Measurements from ENCODE around the gene NUF2. TPM values are rescaled to one million over a fixed set of nuclear protein-coding genes. Genes with fewer than 3 reads are reported as not detected.

The NUF2 gene
- total and polyA plus RNA-seq, 10 of the 15 experiments (the other 5 are each of a cell fraction or from before 2014, with no cell fraction given) = 27.4 to 62.6 (median 49.1) TPM

- Histone ChIP-seq H3K4me2 (ENCODE audit: control insufficient read depth, insufficient read depth) (no peak overlapping the region), H3K4me1 (ENCODE audit: control insufficient read depth, insufficient read depth, low read length) (no peaks in the 10 kb centered on the region), H3K27me3 (replicated peaks in 1 of 2; ENCODE audit: control insufficient read depth in 2 of 2, insufficient read depth in 2 of 2, low read length in 1 of 2) (no peaks in the 10 kb centered on the region), H3K36me3 (ENCODE audit: control insufficient read depth in 2 of 2, insufficient read depth in 2 of 2, low read length in 1 of 2) (no peaks in the 10 kb centered on the region), H3K79me2 (ENCODE audit: control insufficient read depth, insufficient read depth, low read length) (no peaks in the 10 kb centered on the region), H3K9ac (ENCODE audit: control insufficient read depth, insufficient read depth, low read length) (no peak overlapping the region), H3K27ac (ENCODE audit: control insufficient read depth, insufficient read depth) (no peak overlapping the region), H2AFZ (ENCODE audit: control insufficient read depth, low read depth, low read length) (no peak overlapping the region), H3K9me3 (replicated peaks; ENCODE audit: control insufficient read depth, insufficient read depth, low read length) (no peaks in the 10 kb centered on the region), H4K20me1 (ENCODE audit: control insufficient read depth, insufficient read depth) (no peaks in the 10 kb centered on the region), H3K4me3 (no peak overlapping the region)
- ChIA-PET POLR2A (no interaction called here), RAD21 (ENCODE audit: unreplicated experiment) (no interaction called here), CTCF (interaction anchor here (0.7 kb wide), 1 partner anchor 624 kb away, joined by 3 read pairs; no protein-coding TSS in a partner anchor), SMC1A (ENCODE audit: uncharacterized antibody, unreplicated experiment) (no interaction called here)
- in situ Hi-C loops (cut with MboI) (no loop called here), intact Hi-C loops (cut with micrococcal nuclease; ENCODE audit: unreplicated experiment) (no loop called here)
- ATAC-seq = no peak
- BruUV-seq (replicated peaks) = no TSS peak
- FAIRE-seq = no peak
- no peak for DNase-seq (ENCODE audit: low read depth, low spot score)
- TF ChIP-seq ZBED1 (IDR thresholded peaks at IDR 0.05; ENCODE audit: borderline replicate concordance) = no peak
- TF ChIP-seq SMAD5 (IDR thresholded peaks at IDR 0.05; ENCODE audit: low read depth) = no peak
- no peak for TF ChIP-seq LARP7 (IDR thresholded peaks at IDR 0.05)
- no peak for TF ChIP-seq FOXK2 (IDR thresholded peaks at IDR 0.05)
- no peak for TF ChIP-seq NFIC (IDR thresholded peaks at IDR 0.05; ENCODE audit: low read depth, low read length)
- no peak for TF ChIP-seq ZNF687 (IDR thresholded peaks at IDR 0.05)
- TF ChIP-seq GATAD2B (conservative IDR thresholded peaks at IDR 0.05; ENCODE audit: low read depth) = no peak
- no peak for TF ChIP-seq KAT2A (conservative IDR thresholded peaks at IDR 0.05; ENCODE audit: control insufficient read depth, low read depth, low read length)
- TF ChIP-seq, protein P1, sequence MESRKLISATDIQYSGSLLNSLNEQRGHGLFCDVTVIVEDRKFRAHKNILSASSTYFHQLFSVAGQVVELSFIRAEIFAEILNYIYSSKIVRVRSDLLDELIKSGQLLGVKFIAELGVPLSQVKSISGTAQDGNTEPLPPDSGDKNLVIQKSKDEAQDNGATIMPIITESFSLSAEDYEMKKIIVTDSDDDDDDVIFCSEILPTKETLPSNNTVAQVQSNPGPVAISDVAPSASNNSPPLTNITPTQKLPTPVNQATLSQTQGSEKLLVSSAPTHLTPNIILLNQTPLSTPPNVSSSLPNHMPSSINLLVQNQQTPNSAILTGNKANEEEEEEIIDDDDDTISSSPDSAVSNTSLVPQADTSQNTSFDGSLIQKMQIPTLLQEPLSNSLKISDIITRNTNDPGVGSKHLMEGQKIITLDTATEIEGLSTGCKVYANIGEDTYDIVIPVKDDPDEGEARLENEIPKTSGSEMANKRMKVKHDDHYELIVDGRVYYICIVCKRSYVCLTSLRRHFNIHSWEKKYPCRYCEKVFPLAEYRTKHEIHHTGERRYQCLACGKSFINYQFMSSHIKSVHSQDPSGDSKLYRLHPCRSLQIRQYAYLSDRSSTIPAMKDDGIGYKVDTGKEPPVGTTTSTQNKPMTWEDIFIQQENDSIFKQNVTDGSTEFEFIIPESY (IDR thresholded peaks at IDR 0.05) = no peak
- TF ChIP-seq, protein P2, sequence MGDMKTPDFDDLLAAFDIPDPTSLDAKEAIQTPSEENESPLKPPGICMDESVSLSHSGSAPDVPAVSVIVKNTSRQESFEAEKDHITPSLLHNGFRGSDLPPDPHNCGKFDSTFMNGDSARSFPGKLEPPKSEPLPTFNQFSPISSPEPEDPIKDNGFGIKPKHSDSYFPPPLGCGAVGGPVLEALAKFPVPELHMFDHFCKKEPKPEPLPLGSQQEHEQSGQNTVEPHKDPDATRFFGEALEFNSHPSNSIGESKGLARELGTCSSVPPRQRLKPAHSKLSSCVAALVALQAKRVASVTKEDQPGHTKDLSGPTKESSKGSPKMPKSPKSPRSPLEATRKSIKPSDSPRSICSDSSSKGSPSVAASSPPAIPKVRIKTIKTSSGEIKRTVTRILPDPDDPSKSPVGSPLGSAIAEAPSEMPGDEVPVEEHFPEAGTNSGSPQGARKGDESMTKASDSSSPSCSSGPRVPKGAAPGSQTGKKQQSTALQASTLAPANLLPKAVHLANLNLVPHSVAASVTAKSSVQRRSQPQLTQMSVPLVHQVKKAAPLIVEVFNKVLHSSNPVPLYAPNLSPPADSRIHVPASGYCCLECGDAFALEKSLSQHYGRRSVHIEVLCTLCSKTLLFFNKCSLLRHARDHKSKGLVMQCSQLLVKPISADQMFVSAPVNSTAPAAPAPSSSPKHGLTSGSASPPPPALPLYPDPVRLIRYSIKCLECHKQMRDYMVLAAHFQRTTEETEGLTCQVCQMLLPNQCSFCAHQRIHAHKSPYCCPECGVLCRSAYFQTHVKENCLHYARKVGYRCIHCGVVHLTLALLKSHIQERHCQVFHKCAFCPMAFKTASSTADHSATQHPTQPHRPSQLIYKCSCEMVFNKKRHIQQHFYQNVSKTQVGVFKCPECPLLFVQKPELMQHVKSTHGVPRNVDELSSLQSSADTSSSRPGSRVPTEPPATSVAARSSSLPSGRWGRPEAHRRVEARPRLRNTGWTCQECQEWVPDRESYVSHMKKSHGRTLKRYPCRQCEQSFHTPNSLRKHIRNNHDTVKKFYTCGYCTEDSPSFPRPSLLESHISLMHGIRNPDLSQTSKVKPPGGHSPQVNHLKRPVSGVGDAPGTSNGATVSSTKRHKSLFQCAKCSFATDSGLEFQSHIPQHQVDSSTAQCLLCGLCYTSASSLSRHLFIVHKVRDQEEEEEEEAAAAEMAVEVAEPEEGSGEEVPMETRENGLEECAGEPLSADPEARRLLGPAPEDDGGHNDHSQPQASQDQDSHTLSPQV (IDR thresholded peaks at IDR 0.05) = no peak
- TF ChIP-seq IKZF1 (conservative IDR thresholded peaks at IDR 0.05) = no peak
- TF ChIP-seq, protein P3, sequence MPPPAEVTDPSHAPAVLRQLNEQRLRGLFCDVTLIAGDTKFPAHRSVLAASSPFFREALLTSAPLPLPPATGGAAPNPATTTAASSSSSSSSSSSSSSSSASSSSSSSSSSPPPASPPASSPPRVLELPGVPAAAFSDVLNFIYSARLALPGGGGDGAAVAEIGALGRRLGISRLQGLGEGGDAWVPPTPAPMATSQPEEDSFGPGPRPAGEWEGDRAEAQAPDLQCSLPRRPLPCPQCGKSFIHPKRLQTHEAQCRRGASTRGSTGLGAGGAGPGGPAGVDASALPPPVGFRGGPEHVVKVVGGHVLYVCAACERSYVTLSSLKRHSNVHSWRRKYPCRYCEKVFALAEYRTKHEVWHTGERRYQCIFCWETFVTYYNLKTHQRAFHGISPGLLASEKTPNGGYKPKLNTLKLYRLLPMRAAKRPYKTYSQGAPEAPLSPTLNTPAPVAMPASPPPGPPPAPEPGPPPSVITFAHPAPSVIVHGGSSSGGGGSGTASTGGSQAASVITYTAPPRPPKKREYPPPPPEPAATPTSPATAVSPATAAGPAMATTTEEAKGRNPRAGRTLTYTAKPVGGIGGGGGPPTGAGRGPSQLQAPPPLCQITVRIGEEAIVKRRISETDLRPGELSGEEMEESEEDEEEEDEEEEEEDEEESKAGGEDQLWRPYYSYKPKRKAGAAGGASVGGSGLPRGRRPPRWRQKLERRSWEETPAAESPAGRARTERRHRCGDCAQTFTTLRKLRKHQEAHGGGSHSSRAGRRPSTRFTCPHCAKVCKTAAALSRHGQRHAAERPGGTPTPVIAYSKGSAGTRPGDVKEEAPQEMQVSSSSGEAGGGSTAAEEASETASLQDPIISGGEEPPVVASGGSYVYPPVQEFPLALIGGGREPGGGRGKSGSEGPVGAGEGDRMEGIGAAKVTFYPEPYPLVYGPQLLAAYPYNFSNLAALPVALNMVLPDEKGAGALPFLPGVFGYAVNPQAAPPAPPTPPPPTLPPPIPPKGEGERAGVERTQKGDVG (CRISPR knock-in tag; IDR thresholded peaks at IDR 0.05) = no peak
These were observed 65.4 kb downstream of the NUF2 start for GRCh38 chr1:163387146-163387545.

Measured in GM12878 (cell line).